NCI-H146 treated with DMSO at 0.1 percent for 48 hours (cell line): ENCODE measurements around the gene DXO.

Source experiments
- DNase-seq: peaks from one replicate; lab custom pipeline; 2025; ENCODE audit not compliant: unreplicated experiment; lab: John Stamatoyannopoulos, UW

Gene DXO

DNA sequence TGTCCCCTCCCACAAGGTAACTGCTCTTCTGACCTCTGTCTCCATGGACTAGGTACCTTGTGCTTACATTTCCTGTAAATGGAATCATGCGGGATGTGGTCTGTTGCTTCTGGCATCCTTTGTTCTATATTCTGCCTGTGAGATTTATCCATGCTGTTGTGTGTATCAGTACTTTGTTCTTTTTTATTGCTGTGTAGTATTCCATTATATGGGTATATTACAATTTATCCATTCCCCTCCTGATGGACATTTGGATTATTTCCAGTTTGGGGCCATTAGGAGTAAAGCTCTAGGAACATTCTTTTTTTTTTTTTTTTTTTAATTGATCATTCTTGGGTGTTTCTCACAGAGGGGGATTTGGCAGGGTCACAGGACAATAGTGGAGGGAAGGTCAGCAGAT is 41.0 kb downstream of the DXO start:
- DNase-seq = no peak

DNA sequence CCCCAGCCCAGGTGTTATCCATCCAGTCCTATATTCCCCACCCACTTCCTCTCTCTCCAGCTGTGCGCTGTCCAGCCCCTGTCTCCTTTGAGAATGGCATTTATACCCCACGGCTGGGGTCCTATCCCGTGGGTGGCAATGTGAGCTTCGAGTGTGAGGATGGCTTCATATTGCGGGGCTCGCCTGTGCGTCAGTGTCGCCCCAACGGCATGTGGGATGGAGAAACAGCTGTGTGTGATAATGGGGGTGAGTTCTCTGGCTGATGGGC is 43.3 kb downstream of the DXO start:
- no peak for DNase-seq

DNA sequence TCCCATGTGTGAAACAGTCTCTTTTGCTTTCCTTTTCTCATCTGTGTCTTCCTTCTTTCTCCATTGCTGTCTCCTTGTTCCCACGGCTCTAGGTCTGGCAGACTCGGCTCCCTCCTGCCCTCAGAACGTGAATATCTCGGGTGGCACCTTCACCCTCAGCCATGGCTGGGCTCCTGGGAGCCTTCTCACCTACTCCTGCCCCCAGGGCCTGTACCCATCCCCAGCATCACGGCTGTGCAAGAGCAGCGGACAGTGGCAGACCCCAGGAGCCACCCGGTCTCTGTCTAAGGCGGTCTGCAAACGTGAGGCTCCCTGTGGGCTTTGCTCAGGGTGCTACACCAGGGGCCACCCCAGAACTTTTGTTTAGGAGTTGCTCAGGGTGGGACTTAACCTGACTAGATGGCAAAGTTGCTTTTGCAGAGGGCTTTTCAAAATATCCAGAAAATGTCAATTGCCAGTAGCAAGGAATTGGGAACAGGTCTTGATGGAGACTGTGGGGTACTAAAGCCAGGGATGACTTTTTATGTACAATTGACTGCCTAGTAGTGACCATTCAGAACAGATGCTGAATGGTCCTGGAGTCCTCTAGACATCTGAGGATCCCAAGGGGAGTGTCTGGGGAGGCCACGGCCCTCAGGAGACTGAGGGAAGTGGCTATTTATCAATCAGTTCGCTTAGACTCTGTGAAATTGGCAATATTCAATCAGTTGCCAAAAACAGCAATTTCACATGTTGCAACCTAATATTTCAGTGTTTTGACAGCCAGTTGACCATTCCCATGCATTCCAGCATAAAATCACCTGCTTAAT is 43.9 kb downstream of the DXO start:
- no peak for DNase-seq

DNA sequence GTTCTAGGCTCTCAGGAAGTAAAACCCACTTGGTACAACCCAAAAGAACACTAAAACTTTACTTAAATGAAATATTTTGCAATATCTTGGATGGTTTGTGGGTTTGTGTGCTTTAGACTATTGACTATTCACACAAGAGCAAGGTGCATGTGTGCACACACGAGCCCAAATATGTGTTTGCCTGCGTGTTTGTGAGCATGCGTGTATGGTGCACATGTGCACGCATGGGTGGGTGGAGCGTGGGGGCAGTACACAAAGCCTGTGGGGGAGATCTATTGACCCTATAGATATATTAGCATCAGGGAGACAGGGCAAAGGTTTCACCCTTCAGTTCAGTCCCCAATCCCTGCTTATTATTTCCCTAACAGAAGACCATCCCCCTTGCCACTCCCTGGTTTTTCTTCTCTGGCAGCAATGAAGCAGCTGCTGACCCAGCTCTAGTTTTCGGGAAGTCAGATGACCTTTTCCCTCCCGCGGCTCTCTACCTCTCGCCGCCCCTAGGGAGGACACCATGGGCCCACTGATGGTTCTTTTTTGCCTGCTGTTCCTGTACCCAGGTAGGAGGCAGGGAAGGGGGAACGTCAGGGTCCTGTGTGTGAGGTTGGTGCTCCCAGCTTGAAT is 44.6 kb downstream of the DXO start, which contains the start of gene C2:
TSS of gene C2 (plus strand) at position 476 of the 621 bp plus-strand sequence. CDS start at position 512, 36 bp downstream.
- DNase-seq = no peak

DNA sequence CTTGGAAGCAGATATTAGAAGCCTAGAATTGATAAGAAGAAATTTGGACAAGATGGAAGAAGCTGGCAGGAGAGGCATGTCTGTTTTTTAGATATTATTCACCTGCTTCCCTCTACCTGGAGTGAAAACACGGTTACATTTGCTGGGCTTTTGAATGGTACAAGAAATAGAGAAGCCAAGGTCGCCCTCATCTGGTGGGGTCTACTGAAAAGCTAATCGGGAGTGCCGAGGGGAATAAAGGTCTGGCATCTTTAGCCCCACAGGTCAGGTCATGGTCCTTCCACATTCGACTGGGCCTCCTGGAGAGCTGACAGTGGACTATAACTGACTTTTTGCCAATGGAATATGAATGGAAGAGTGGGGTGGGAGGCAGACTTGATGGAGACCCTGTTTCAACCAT is 49.0 kb downstream of the DXO start:
- DNase-seq = no peak

DNA sequence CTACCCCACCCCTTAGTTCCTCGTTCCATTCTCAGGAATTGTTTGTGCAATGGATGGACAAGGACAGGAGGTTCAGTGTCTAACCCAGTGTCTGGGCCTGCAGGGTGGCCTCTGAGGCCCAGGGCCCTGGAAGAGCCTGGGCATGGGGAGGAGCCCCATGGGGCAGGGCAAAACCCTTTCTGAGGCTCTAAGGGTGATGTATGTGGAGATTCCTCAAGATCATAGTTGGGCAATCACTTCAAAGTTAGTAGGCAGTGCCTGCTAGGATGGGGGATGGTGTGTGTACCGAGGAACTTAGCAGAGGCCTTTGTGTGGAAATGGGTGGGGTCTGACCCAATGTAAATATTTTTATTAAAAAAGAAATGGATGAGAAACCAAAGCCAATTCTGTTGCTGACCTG is 51.1 kb downstream of the DXO start:
- DNase-seq = no peak
